DMS153 (cell line): ENCODE data around the gene ABHD4.
"Not testable (repeated sequence)": the region's sequence is repeated elsewhere in the genome, so short reads cannot be mapped to it uniquely, and the experiment has no call there.

Experiments
- DNase-seq: peaks from one replicate; lab custom pipeline; 2025; lab: John Stamatoyannopoulos, UW

Gene ABHD4

GRCh38 chr14:22561661-22562579, 36.2 kb upstream of the ABHD4 start:
- no peak for DNase-seq

GRCh38 chr14:22563987-22564386, 34.1 kb upstream of the ABHD4 start:
- DNase-seq, result no peak

GRCh38 chr14:22564463-22564862, 33.6 kb upstream of the ABHD4 start:
- no peak for DNase-seq

- DNase-seq, result no peak
Measured at GRCh38 chr14:22565391-22565945, 32.6 kb upstream of the ABHD4 start.

GRCh38 chr14:22566266-22566665, 31.8 kb upstream of the ABHD4 start:
- not testable (repeated sequence) for DNase-seq

- DNase-seq, result no peak
Measured at GRCh38 chr14:22566845-22567244, 31.3 kb upstream of the ABHD4 start.

- no peak for DNase-seq
Measured at GRCh38 chr14:22567437-22567836, 30.7 kb upstream of the ABHD4 start.

GRCh38 chr14:22569106-22569736, 28.9 kb upstream of the ABHD4 start:
- DNase-seq, result no peak

- DNase-seq, result no peak
Measured at GRCh38 chr14:22569737-22570131, 28.4 kb upstream of the ABHD4 start.

GRCh38 chr14:22570132-22570949, 27.8 kb upstream of the ABHD4 start:
- peak; percentile 30 for DNase-seq

- DNase-seq, result no peak
Measured at GRCh38 chr14:22572562-22573058, 25.5 kb upstream of the ABHD4 start.

GRCh38 chr14:22573804-22574203, 24.3 kb upstream of the ABHD4 start:
- DNase-seq, result no peak

- no peak for DNase-seq
Measured at GRCh38 chr14:22577334-22577908, 20.7 kb upstream of the ABHD4 start.

- no peak for DNase-seq
Measured at GRCh38 chr14:22579236-22579635, 18.9 kb upstream of the ABHD4 start.

- no peak for DNase-seq
Measured at GRCh38 chr14:22579881-22580280, 18.2 kb upstream of the ABHD4 start.

- no peak for DNase-seq
Measured at GRCh38 chr14:22580625-22581024, 17.5 kb upstream of the ABHD4 start.

GRCh38 chr14:22583994-22584393, 14.1 kb upstream of the ABHD4 start:
- DNase-seq, result no peak

- no peak for DNase-seq
Measured at GRCh38 chr14:22587247-22587646, 10.9 kb upstream of the ABHD4 start.

- DNase-seq, result not testable (repeated sequence)
Measured at GRCh38 chr14:22587677-22588422, 10.2 kb upstream of the ABHD4 start.

- DNase-seq, result no peak
Measured at GRCh38 chr14:22588526-22589095, 9.5 kb upstream of the ABHD4 start.
